Lower leg skin (tissue), 4 donors: ENCODE measurements around the gene WIPF2. TPM values are rescaled to one million over a fixed set of nuclear protein-coding genes. Genes with fewer than 3 reads are reported as not detected.
A peak's percentile ranks its signal among the peaks of the same experiment; 100 is the strongest.
"Not testable (repeated sequence)": the region's sequence is repeated elsewhere in the genome, so short reads cannot be mapped to it uniquely, and the experiment has no call there.

Experiments
- DNase-seq, 2 donors: peaks; one replicate each; pipeline ENCODE4 v3.0.0-alpha.2; 2019; ENCODE audit warnings: low spot score in 2 of 2
- H3K4me3 ChIP-seq: fragments of 200-600 bp; sonication (generic); 2 replicates; pipeline ENCODE4 v1.5.1; 2017; ENCODE audit warnings: mild to moderate bottlenecking, low read depth; ENCODE audit not compliant: poor library complexity, severe bottlenecking
- POLR2A ChIP-seq, 2 donors: fragments of 450-650 bp; IDR thresholded peaks; one replicate each; pipeline ENCODE4 v1.6.1; 2016 to 2017; ENCODE audit warnings: antibody characterized with exemption in 2 of 2, mild to moderate bottlenecking in 1 of 2, moderate library complexity in 1 of 2
- WGBS, 2 donors: methylation state at CpG; one replicate each; pipeline ENCODE4 v1.1.5; 2018; 5-methylcytosine and 5-hydroxymethylcytosine counted together
- intact Hi-C: fragments of 100-400 bp; cut with DNase I; formaldehyde crosslinking; loops from one replicate; pipeline ENCODE4 v1.15.0; 2023; ENCODE audit warnings: low total_unique reads
- total RNA-seq, 4 donors: library from RNA; depleted of rRNA; stranded (reverse); fragments of >200 nt; gene quantifications; one replicate each; pipeline ENCODE4 v1.1.0, GENCODE V29; 2016
- TF ChIP-seq, protein P1 (sequence below), 3 donors: fragments of 450-650 bp; IDR thresholded peaks; one replicate each; pipeline ENCODE4 v1.5.1; 2016; ENCODE audit warnings: antibody characterized with exemption in 3 of 3, mild to moderate bottlenecking in 3 of 3, moderate library complexity in 2 of 3

Gene WIPF2
- total RNA-seq, 4 donors from 2014 or later = 14.5 to 24.3 (median 18.5) TPM

DNA sequence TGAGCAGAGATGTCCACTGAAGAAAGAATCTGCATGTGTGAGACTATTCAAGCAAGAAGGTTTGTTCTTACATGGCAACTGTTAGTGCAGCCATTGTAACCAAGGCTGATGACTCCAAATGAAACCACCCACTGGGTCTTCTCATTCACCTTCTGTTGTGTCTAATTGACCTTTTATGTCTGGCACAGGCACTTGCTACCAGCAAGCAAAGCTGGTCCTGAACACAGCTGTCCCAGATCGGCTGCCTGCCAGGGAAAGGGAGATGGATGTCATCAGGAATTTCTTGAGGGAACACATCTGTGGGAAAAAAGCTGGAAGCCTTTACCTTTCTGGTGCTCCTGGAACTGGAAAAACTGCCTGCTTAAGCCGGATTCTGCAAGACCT, 72.2 kb downstream of the WIPF2 start:
- DNase-seq = peak in 1 of 2 donors; percentile 45
- 78 to 91% methylated on average over 2 of the region's 2 CpGs for WGBS, 2 donors
- H3K4me3 ChIP-seq = no peak overlapping the region
- no peak for TF ChIP-seq POLR2A (IDR thresholded peaks at IDR 0.05)
- TF ChIP-seq, protein P1, sequence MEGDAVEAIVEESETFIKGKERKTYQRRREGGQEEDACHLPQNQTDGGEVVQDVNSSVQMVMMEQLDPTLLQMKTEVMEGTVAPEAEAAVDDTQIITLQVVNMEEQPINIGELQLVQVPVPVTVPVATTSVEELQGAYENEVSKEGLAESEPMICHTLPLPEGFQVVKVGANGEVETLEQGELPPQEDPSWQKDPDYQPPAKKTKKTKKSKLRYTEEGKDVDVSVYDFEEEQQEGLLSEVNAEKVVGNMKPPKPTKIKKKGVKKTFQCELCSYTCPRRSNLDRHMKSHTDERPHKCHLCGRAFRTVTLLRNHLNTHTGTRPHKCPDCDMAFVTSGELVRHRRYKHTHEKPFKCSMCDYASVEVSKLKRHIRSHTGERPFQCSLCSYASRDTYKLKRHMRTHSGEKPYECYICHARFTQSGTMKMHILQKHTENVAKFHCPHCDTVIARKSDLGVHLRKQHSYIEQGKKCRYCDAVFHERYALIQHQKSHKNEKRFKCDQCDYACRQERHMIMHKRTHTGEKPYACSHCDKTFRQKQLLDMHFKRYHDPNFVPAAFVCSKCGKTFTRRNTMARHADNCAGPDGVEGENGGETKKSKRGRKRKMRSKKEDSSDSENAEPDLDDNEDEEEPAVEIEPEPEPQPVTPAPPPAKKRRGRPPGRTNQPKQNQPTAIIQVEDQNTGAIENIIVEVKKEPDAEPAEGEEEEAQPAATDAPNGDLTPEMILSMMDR (IDR thresholded peaks at IDR 0.05) = no peak
- intact Hi-C loops = loop anchor here (5.0 to 10.0 kb wide), 2 partner anchors 94 to 266 kb away; no protein-coding TSS in a partner anchor

DNA sequence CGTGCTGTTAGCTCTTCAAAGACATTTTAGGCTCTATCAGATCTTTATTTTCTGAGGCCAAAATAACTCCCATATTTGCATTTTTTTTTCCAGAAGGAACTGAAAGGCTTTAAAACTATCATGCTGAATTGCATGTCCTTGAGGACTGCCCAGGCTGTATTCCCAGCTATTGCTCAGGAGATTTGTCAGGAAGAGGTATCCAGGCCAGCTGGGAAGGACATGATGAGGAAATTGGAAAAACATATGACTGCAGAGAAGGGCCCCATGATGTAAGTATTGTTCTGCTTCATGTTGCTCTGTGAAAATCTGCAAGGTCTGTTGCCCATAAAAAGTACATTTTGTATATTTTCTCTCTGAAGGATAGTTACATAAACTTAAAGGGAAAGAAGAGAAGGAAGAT, 74.3 kb downstream of the WIPF2 start:
- intact Hi-C loops = loop anchor here (5.0 to 10.0 kb wide), 2 partner anchors 96 to 269 kb away; no protein-coding TSS in a partner anchor

DNA sequence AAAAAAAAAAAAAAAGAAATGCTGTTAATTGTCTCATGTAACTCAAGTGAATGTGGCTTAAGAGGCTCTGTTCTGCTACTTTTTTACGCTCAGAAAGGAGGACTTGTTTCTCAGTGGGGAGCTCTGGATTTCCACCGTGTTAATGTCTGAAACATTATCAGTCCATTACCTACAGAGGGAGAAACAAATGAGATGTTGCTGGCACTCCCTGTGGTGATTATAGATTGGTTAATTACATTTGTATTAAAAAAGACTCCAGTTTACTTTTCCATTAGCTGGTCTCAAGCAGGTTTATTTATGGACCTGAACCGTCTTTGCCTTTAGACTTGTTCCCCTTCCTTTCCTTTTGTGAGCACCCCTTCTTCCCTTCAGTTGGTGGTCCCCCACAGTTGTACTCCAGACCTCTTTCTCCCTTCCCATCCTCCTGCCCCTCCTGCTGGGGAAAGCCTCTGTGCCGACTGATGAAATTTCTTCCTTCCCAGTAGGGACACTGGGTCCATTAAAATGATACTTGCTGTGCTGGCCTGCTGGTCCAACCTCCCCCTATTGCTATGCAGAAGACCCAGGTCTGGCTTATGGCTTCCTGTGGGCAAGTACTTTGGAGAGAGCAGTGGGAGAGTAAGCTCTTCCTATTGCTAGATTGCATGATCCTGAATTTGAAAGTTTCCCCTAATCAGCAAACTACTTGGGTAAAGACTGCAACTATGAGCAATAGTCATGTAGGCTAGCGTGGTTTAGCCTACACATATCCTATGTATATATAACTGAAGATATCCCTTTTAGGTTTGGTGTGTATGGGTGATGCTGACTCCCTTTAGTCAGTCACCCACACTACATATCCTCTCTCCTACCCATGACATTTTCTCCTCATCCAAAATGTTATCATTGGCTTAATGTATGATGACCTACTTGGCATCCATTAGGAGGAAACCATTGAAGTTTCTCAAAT, 76.7 kb downstream of the WIPF2 start:
- intact Hi-C loops = loop anchor here (10.0 kb wide), 1 partner anchor 271 kb away; no protein-coding TSS in a partner anchor
- no peak for DNase-seq
- TF ChIP-seq, protein P1 (IDR thresholded peaks at IDR 0.05) = no peak
- TF ChIP-seq POLR2A (IDR thresholded peaks at IDR 0.05) = no peak
- 85 to 88% methylated on average over 5 of the region's 5 CpGs for WGBS, 2 donors
- no peak overlapping the region for H3K4me3 ChIP-seq

More for the DNA sequence above, 74.3 kb downstream of the WIPF2 start:
- no peak overlapping the region for H3K4me3 ChIP-seq
- TF ChIP-seq, protein P1 (IDR thresholded peaks at IDR 0.05) = no peak
- TF ChIP-seq POLR2A (IDR thresholded peaks at IDR 0.05) = no peak
- DNase-seq = no peak
- WGBS, 2 donors = 70 to 74% methylated on average over 1 of the region's 1 CpG

DNA sequence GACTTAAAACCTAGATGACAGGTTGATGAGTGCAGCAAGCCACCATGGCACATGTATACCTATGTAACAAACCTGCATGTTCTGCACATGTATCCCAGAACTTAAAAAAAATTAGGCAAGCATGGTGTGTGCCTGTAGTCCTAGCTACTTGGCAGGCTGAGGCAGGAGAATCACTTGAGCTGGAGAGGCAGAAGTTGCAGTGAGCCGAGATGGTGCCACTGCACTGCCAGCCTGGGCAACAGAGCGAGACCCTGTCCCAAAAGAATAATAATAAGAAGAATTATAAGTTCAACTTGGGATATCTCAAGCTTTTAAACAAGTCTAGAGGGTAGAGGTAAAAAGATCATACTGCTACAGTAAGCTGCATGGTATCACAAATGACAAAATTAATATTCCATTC, 78.4 kb downstream of the WIPF2 start:
- H3K4me3 ChIP-seq = no peak overlapping the region
- no peak for TF ChIP-seq POLR2A (IDR thresholded peaks at IDR 0.05)
- TF ChIP-seq, protein P1 (IDR thresholded peaks at IDR 0.05) = no peak
- DNase-seq = peak in 1 of 2 donors; percentile 37
- 84 to 89% methylated on average over 2 of the region's 2 CpGs for WGBS, 2 donors
- intact Hi-C loops = loop anchor here (10.0 kb wide), 1 partner anchor 273 kb away; no protein-coding TSS in a partner anchor

DNA sequence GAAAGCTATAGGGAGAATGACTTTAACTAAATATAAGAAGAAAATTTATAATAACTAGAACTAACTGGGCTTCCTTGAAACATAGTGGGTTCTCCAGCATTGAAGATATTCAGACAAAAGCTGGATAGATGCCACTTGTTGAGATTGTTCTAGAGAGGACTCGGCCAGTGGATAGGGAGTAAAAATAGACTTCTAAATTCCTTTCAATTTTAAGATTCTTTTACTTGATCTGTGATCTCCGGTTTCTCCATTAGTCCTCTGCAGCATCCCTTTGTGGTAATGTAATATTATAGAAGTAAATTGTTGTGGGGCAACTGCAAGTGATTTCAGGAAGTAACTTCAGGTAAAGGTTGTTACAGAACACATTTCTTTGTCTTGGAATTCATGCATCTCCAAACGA, 79.6 kb downstream of the WIPF2 start:
- 57 to 61% methylated on average over 3 of the region's 3 CpGs for WGBS, 2 donors
- TF ChIP-seq, protein P1 (IDR thresholded peaks at IDR 0.05) = no peak
- no peak for TF ChIP-seq POLR2A (IDR thresholded peaks at IDR 0.05)
- intact Hi-C loops = loop anchor here (10.0 kb wide), 1 partner anchor 274 kb away; no protein-coding TSS in a partner anchor
- no peak overlapping the region for H3K4me3 ChIP-seq
- DNase-seq = no peak

DNA sequence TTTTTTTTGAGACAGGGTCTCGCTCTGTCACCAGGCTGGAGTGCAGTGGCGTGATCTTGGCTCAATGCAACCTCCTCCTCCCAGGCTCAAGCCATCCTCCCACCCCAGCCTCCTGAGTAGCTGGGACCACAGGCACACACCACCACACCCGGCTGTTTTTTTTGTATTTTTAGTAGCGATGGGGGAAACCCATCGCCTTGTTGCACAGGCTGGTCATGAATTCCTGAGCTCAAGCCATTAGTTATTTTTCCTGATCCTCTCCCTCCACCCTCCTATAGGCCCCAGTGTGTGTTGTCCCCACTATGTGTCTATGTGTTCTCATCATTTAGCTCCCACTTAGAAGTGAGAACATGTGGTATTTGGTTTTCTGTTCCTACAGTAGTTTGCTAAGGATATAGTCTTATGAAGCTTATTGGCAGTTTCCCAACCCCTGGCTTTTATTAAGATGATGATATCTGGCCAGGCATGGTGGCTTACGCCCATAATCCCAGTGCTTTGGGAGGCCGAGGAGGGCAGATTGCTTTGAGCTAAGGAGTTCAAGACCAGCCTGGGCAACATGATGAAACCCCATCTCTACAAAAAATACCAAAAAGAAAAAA, 80.2 kb downstream of the WIPF2 start:
- H3K4me3 ChIP-seq = not testable (repeated sequence)
- peak in 1 of 2 donors; percentile 70 for DNase-seq
- WGBS, 2 donors = 75 to 81% methylated on average over 7 of the region's 7 CpGs
- intact Hi-C loops = loop anchor here (10.0 kb wide), 1 partner anchor 274 kb away; no protein-coding TSS in a partner anchor
